Upper lobe of right lung (tissue), 1 donor: Measurements from ENCODE around the gene SEC14L5. TPM values are rescaled to one million over a fixed set of nuclear protein-coding genes. Genes with fewer than 3 reads are reported as not detected.
A peak's percentile ranks its signal among the peaks of the same experiment; 100 is the strongest.

ENCODE experiments used
- ATAC-seq: fragments of 200-7000 bp; cut with Tn5 transposase; one replicate; pipeline ENCODE4 v1.9.1; 2020; ENCODE audit warnings: mild to moderate bottlenecking, moderate library complexity
- DNase-seq: peaks from one replicate; pipeline ENCODE4 v3.0.0-alpha.2; 2020
- H3K27ac ChIP-seq: fragments of 200-600 bp; one replicate; pipeline ENCODE4 v1.8.0; 2022
- H3K27me3 ChIP-seq: fragments of 200-600 bp; one replicate; pipeline ENCODE4 v1.8.0; 2022; ENCODE audit warnings: mild to moderate bottlenecking
- H3K36me3 ChIP-seq: fragments of 200-600 bp; one replicate; pipeline ENCODE4 v1.8.0; 2022
- H3K4me1 ChIP-seq: fragments of 200-600 bp; one replicate; pipeline ENCODE4 v1.8.0; 2022
- H3K4me3 ChIP-seq: fragments of 200-600 bp; one replicate; pipeline ENCODE4 v1.8.0; 2022; ENCODE audit warnings: mild to moderate bottlenecking
- H3K9me3 ChIP-seq: fragments of 200-600 bp; one replicate; pipeline ENCODE4 v1.8.0; 2022
- CTCF ChIP-seq: fragments of 200-600 bp; IDR thresholded peaks from one replicate; pipeline ENCODE4 v1.8.0; 2022; ENCODE audit warnings: antibody characterized with exemption
- intact Hi-C: fragments of 100-400 bp; cut with DNase I; formaldehyde crosslinking; loops from one replicate; pipeline ENCODE4 v1.11.0; 2022
- total RNA-seq: library from RNA; stranded (reverse); fragmentation: NEBNext Ultra II Directional; extraction: Animal tissue kit (Norgen Biotek cat#: 25700); gene quantifications from one replicate; pipeline ENCODE4 v1.2.1, GENCODE V29; 2021
- donor health status: DM: no; HTN: yes; CAD: no; lungs with severe emphysema.

SEC14L5 gene
- total RNA-seq, 1 donor from 2014 or later = 0.52 TPM

DNA sequence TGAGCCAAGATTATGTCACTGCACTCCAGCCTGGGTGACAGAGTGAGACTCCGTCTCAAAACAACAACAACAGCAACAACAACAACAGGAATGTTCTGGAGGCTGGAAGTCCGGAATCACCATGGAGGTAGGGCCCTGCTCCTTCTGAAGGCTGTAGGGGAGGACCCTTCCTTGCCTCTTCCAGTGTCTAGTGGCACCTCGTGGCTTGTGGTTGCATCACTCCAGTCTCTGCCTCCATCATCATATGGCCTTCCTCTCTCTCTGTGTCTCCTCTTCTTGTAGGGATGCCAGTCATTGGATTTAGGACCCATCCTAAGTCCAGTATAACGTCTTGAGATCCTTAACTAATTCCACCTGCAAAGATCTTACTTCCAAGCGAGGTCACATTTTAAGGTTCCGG lies 61.6 kb downstream of the SEC14L5 start:
- ATAC-seq = no peak

DNA sequence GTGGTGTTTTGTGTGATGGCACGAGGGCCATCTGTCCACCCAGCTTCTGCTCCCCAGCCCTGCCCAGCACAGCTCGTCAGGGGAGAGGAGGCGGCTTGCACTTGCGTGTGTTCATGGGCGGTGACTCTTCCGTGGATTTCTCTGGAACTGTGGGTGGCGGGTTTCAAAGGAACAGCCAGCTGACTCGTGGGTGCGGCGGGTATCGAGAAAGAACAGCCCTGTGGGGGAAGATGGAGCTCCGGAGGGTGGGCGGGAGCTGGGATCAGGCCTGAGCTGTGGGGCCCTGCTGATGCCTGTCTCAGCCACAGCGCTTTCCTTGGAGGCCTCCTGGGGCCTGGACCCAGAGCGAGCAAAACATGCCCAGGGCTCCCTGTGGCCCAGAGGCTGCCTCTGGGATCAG lies 62.4 kb downstream of the SEC14L5 start:
- Histone ChIP-seq H3K36me3 (no peaks in the 10 kb centered on the region), H3K27ac (no peak overlapping the region), H3K27me3 (no peaks in the 10 kb centered on the region), H3K4me1 (no peaks in the 10 kb centered on the region), H3K9me3 (no peaks in the 10 kb centered on the region), H3K4me3 (no peak overlapping the region)
- intact Hi-C loops = no loop called here
- ATAC-seq (no peak), DNase-seq (no peak)
- TF ChIP-seq CTCF = no peak

More for the DNA sequence above, 61.6 kb downstream of the SEC14L5 start:
- no peaks in the 10 kb centered on the region for H3K4me1 ChIP-seq
- no peaks in the 10 kb centered on the region for H3K36me3 ChIP-seq
- H3K27ac ChIP-seq = no peak overlapping the region
- no peaks in the 10 kb centered on the region for H3K27me3 ChIP-seq
- intact Hi-C loops = no loop called here
- no peak overlapping the region for H3K4me3 ChIP-seq
- H3K9me3 ChIP-seq = no peaks in the 10 kb centered on the region
- TF ChIP-seq CTCF = no peak
- DNase-seq = no peak

GRCh38 chr16:5022521-5022920 lies 64.4 kb downstream of the SEC14L5 start:
- Histone ChIP-seq H3K9me3 (no peaks in the 10 kb centered on the region), H3K4me3 (no peak overlapping the region), H3K27ac (no peak overlapping the region), H3K36me3 (no peaks in the 10 kb centered on the region), H3K27me3 (no peaks in the 10 kb centered on the region), H3K4me1 (no peaks in the 10 kb centered on the region)
- ATAC-seq (no peak), DNase-seq (no peak)
- no peak for TF ChIP-seq CTCF
- intact Hi-C loops = no loop called here

DNA sequence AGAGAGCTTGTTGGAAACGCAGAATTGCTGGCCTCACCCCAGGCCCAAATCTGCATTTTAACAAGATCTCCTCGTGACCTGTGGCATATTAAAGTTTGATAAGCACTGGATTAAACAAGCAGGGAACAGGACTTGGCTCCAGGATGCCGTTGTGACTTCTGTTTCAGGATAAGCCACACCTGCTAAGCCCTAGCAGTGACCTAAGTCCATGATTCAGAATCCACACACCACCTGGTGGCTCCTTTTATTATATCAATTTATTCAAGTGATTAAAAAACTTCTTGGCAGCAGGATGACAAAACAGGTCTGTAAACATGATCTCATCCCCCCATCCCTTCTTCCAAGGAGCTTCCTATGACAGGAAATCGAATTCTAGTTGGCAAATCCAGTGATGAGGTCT lies 66.5 kb downstream of the SEC14L5 start:
- Histone ChIP-seq H3K27me3 (no peaks in the 10 kb centered on the region), H3K27ac (no peak overlapping the region), H3K4me1 (no peaks in the 10 kb centered on the region), H3K4me3 (no peak overlapping the region), H3K36me3 (no peaks in the 10 kb centered on the region), H3K9me3 (no peaks in the 10 kb centered on the region)
- TF ChIP-seq CTCF = no peak
- ATAC-seq = no peak
- no peak for DNase-seq
- intact Hi-C loops = no loop called here

DNA sequence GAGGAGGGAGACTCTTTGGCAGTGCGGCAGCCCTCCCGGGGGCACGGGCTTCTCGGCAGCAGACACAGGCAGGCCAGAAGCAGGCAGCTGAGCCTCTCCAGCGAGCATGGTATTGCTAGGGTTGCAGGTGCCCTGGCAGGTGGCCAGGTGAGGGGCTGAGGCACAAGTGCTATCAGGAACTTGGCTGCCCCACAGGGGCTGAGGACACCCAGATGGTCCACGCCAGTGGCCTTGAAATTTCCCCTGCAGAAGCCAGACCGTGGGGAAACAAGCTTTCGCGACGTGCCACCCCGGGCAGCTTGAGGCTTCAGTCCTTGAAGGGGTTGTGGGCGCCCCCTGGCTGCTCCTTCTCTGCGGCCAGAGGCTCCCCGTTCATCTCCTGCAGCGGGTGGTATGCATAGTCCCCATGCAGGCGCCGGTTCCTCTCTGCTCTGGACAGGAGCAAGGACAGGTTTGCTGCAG lies 67.1 kb downstream of the SEC14L5 start:
- Histone ChIP-seq H3K9me3 (no peaks in the 10 kb centered on the region), H3K36me3 (no peaks in the 10 kb centered on the region), H3K4me3 (no peak overlapping the region), H3K27me3 (no peaks in the 10 kb centered on the region), H3K27ac (no peak overlapping the region), H3K4me1 (no peaks in the 10 kb centered on the region)
- peak; percentile 13 for TF ChIP-seq CTCF
- intact Hi-C loops = no loop called here
- no peak for ATAC-seq
- no peak for DNase-seq

DNA sequence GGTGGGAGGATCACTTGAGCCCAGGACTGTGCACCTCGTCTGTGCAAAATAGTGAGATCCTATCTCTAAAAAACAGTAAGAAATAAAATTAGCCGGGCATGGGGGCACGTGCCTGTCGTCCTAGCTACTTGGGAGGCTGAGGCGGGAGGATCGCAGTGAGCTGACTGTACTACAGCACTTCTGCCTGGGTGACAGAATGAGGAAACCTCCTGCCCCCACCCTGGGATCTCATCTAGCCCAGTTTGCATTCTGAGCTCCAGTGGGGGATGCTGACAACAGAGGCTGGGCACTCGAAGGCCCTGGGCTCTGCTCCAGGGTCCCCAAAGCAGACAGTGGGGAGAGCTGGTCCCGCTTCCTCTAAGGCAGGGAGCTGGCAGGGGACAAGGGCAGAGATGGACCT lies 68.5 kb downstream of the SEC14L5 start:
- no peaks in the 10 kb centered on the region for H3K9me3 ChIP-seq
- ATAC-seq = no peak
- no peak for TF ChIP-seq CTCF
- no peak overlapping the region for H3K27ac ChIP-seq
- no peaks in the 10 kb centered on the region for H3K27me3 ChIP-seq
- H3K4me1 ChIP-seq = no peaks in the 10 kb centered on the region
- H3K36me3 ChIP-seq = no peaks in the 10 kb centered on the region
- H3K4me3 ChIP-seq = no peak overlapping the region
- intact Hi-C loops = no loop called here
- no peak for DNase-seq
